Activated CD4-positive, alpha-beta memory T cell treated with anti-CD3 and anti-CD28 coated beads for 36 hours (primary cell): ENCODE measurements around the gene CUX1. TPM values are rescaled to one million over a fixed set of nuclear protein-coding genes. Genes with fewer than 3 reads are reported as not detected.
"Not testable (repeated sequence)": the region's sequence is repeated elsewhere in the genome, so short reads cannot be mapped to it uniquely, and the experiment has no call there.

Experiments
- CTCF ChIA-PET: fragments of 350-600 bp; sonication (Branson Sonifier 250); formaldehyde crosslinking; loops from one replicate; lab custom pipeline; 2021; ENCODE audit warnings: antibody characterized with exemption, inconsistent platforms; lab: Charles Lee
- POLR2A ChIA-PET: fragments of 350-600 bp; sonication (Branson Sonifier 250); formaldehyde crosslinking; loops from one replicate; lab custom pipeline; 2021; ENCODE audit warnings: antibody characterized with exemption; lab: Charles Lee
- DNase-seq: peaks from one replicate; pipeline ENCODE4 v3.0.0-alpha.2; 2020
- H3K27ac Mint-ChIP-seq: one replicate; pipeline ENCODE4 v1.8.0; 2021; ENCODE audit warnings: mixed read lengths
- H3K27me3 Mint-ChIP-seq: one replicate; pipeline ENCODE4 v1.8.0; 2021; ENCODE audit warnings: mixed read lengths
- H3K36me3 Mint-ChIP-seq: one replicate; pipeline ENCODE4 v1.8.0; 2021; ENCODE audit warnings: mixed read lengths
- H3K4me1 Mint-ChIP-seq: one replicate; pipeline ENCODE4 v1.8.0; 2021; ENCODE audit warnings: low read depth, mixed read lengths
- H3K4me3 Mint-ChIP-seq: one replicate; pipeline ENCODE4 v1.8.0; 2021; ENCODE audit warnings: mild to moderate bottlenecking, mixed read lengths
- H3K9me3 Mint-ChIP-seq: one replicate; pipeline ENCODE4 v1.8.0; 2021; ENCODE audit warnings: mixed read lengths
- intact Hi-C: fragments of 100-400 bp; cut with micrococcal nuclease; formaldehyde crosslinking; loops from one replicate; pipeline ENCODE4 v1.15.1; 2023
- total RNA-seq, 2 experiments: library from RNA; stranded (reverse); gene quantifications; one replicate each; pipeline ENCODE4 v1.2.3, GENCODE V29; 2021

Gene CUX1
- total RNA-seq, 2 experiments from 2014 or later, result 25.1 TPM

- Mint-ChIP-seq H3K4me3 (no peak overlapping the region), H3K27me3 (no peaks in the 10 kb centered on the region), H3K9me3 (no peaks in the 10 kb centered on the region), H3K36me3 (no peaks in the 10 kb centered on the region), H3K27ac (no peak overlapping the region), H3K4me1 (no peaks in the 10 kb centered on the region)
- ChIA-PET CTCF (no interaction called here), POLR2A (no interaction called here)
- intact Hi-C loops, result no loop called here
- DNase-seq, result no peak
Measured at GRCh38 chr7:102156867-102157266, 339.4 kb downstream of the CUX1 start.

- Mint-ChIP-seq H3K4me1 (no peaks in the 10 kb centered on the region), H3K36me3 (no peaks in the 10 kb centered on the region), H3K9me3 (no peaks in the 10 kb centered on the region), H3K27me3 (no peaks in the 10 kb centered on the region), H3K4me3 (no peak overlapping the region), H3K27ac (no peak overlapping the region)
- ChIA-PET CTCF (no interaction called here), POLR2A (no interaction called here)
- intact Hi-C loops, result no loop called here
- DNase-seq, result no peak
Measured at GRCh38 chr7:102165136-102165535, 347.7 kb downstream of the CUX1 start.

DNA sequence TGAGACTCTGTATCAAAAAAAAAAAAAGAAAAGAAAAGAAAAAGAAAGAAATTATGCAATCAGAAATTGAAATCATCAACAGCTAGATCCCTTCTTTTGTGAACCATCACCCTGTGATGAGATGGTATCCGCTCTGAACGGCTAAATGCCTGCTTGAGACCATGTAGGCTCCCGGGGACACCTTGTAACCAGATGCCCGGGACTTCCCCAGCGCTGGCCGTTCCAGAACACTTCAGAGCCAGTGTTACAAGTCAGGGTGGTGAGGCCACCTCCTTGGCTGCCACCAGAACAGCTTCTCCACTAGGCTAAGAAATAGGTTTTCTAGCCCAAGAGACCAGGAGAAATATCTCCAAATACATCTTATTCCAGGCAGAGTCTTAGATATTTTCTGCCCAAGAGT, 349.8 kb downstream of the CUX1 start:
- Mint-ChIP-seq H3K36me3 (no peaks in the 10 kb centered on the region), H3K4me3 (no peak overlapping the region), H3K4me1 (no peaks in the 10 kb centered on the region), H3K9me3 (no peaks in the 10 kb centered on the region), H3K27ac (no peak overlapping the region), H3K27me3 (no peaks in the 10 kb centered on the region)
- CTCF ChIA-PET, result no interaction called here
- no peak for DNase-seq
- POLR2A ChIA-PET, result no interaction called here
- intact Hi-C loops, result no loop called here

DNA sequence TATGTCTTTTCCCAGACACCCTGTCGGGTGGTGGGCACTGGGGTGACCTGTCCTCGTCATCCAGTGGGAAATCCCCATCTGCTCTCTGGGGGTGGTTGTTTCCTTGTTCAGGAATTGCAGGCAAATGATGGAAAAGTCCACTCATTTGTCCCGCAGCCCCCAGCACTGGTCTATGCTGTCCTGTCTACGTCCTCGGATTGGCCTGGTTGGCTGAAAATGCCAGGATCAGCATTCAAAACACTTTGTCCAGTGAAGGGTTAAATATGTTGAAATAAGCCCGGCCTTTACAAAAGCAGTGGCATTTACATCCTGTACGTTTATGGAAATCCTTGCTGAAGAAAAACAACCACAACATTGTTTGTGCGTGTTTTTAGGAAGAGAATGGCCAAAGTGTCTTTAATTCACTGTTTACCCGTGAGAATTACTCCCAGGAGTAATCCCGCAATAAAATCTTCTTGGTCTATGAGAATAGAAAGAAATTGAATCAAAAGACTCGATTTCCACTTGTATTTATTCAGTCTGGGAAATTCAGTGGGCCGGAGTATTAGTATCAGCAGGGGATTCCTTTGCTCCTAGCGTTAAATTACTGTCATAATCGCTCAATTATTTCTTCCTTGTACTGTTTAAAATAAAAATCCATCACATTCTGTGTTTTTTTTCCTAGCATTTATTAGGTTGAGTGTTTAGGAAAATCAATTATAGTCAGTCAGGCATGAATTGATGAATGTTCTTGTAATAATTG, 352.4 kb downstream of the CUX1 start:
- DNase-seq, result no peak
- no peaks in the 10 kb centered on the region for H3K4me1 Mint-ChIP-seq
- no peaks in the 10 kb centered on the region for H3K9me3 Mint-ChIP-seq
- intact Hi-C loops, result no loop called here
- ChIA-PET CTCF (no interaction called here), POLR2A (no interaction called here)
- no peaks in the 10 kb centered on the region for H3K36me3 Mint-ChIP-seq
- H3K27ac Mint-ChIP-seq, result no peak overlapping the region
- H3K27me3 Mint-ChIP-seq, result no peaks in the 10 kb centered on the region
- no peak overlapping the region for H3K4me3 Mint-ChIP-seq

DNA sequence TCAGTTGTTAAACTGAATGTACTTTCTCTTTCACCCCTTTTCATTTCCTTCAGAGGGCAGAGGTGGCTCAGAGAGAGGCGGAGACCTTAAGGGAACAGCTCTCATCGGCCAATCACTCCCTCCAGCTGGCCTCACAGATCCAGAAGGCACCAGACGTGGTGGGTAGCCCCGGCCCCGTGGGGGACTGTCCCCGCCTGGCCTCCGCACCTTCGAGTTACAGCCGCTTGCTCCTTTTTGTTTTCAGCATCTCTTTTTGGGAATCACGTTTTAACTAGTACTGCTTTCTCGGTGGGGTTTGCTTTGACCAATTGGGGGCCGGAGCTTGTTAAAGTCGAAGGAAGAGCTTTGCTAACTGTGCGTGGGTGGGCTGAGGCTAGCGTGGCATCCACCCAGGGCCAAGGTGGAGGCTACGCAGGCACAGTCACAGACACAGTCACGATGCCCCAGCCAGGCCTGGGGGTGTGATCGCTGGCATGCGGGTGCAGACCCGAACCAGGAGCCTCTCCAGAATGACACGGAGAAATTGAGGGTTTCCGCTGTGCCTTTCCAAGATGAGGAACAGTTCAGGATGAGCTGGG, 353.1 kb downstream of the CUX1 start:
- intact Hi-C loops, result no loop called here
- Mint-ChIP-seq H3K4me3 (no peak overlapping the region), H3K27me3 (no peaks in the 10 kb centered on the region), H3K27ac (no peak overlapping the region), H3K4me1 (no peaks in the 10 kb centered on the region), H3K9me3 (no peaks in the 10 kb centered on the region), H3K36me3 (no peaks in the 10 kb centered on the region)
- ChIA-PET CTCF (no interaction called here), POLR2A (no interaction called here)
- no peak for DNase-seq

DNA sequence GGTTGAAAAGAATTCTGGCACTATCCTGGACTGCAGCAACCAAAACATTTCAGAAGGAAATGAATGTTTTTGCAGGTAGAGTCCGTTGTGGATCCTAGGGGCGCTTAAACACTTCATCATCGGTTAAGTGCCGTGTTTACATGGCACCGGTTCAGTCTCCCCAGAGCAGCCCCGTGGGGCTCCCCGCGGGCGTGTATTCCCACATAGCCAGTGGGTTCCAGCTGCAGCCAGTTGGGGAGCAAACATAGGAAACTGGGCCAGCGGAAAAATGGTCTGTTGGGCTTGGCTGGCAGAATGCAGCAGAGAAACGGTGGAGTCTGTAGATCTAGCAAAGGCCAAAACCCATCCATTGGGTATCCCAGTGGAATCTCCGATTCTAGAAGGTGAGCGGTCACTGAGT, 356.2 kb downstream of the CUX1 start:
- peaks cover 2% of the 10 kb centered on the region for H3K36me3 Mint-ChIP-seq
- H3K4me3 Mint-ChIP-seq, result no peak overlapping the region
- DNase-seq, result no peak
- no peaks in the 10 kb centered on the region for H3K27me3 Mint-ChIP-seq
- POLR2A ChIA-PET, result no interaction called here
- H3K4me1 Mint-ChIP-seq, result no peaks in the 10 kb centered on the region
- no peak overlapping the region for H3K27ac Mint-ChIP-seq
- no peaks in the 10 kb centered on the region for H3K9me3 Mint-ChIP-seq
- CTCF ChIA-PET, result no interaction called here
- intact Hi-C loops, result no loop called here

GRCh38 chr7:102175423-102176170, 358.2 kb downstream of the CUX1 start:
- DNase-seq, result no peak
- intact Hi-C loops, result no loop called here
- Mint-ChIP-seq H3K27me3 (no peaks in the 10 kb centered on the region), H3K9me3 (no peaks in the 10 kb centered on the region), H3K27ac (no peak overlapping the region), H3K4me3 (no peak overlapping the region), H3K4me1 (no peaks in the 10 kb centered on the region), H3K36me3 (peaks cover 5% of the 10 kb centered on the region)
- POLR2A ChIA-PET, result no interaction called here
- CTCF ChIA-PET, result no interaction called here

GRCh38 chr7:102178410-102178809, 361.0 kb downstream of the CUX1 start:
- POLR2A ChIA-PET, result no interaction called here
- Mint-ChIP-seq H3K4me1 (no peaks in the 10 kb centered on the region), H3K9me3 (no peaks in the 10 kb centered on the region), H3K36me3 (peaks cover 8% of the 10 kb centered on the region), H3K4me3 (no peak overlapping the region), H3K27ac (no peak overlapping the region), H3K27me3 (no peaks in the 10 kb centered on the region)
- intact Hi-C loops, result no loop called here
- DNase-seq, result no peak
- CTCF ChIA-PET, result no interaction called here

GRCh38 chr7:102180727-102181126, 363.3 kb downstream of the CUX1 start:
- no peaks in the 10 kb centered on the region for H3K4me1 Mint-ChIP-seq
- intact Hi-C loops, result no loop called here

DNA sequence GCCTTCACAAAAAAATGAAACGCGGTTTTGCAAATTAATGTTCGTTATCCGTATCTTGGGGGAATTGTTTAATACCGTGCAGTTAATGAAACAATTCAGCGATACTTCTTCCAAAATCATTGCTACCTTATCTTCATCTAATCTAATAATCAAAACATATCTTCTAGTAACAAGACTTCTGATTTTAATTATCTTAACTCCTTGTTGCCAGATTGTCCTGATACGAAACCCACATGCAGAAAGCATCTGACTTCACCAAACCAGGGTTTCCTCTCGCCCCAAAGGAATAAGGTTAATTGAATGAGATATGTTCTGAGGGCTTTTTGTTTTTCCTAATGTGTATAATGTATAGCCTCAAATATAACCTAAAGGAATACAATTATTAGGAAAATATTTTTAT, 364.1 kb downstream of the CUX1 start:
- CTCF ChIA-PET, result no interaction called here
- POLR2A ChIA-PET, result no interaction called here
- intact Hi-C loops, result no loop called here
- Mint-ChIP-seq H3K36me3 (peaks cover 8% of the 10 kb centered on the region), H3K27me3 (no peaks in the 10 kb centered on the region), H3K4me1 (no peaks in the 10 kb centered on the region), H3K4me3 (no peak overlapping the region), H3K27ac (no peak overlapping the region), H3K9me3 (no peaks in the 10 kb centered on the region)
- no peak for DNase-seq

More at GRCh38 chr7:102180727-102181126, 363.3 kb downstream of the CUX1 start:
- no peaks in the 10 kb centered on the region for H3K27me3 Mint-ChIP-seq
- H3K27ac Mint-ChIP-seq, result no peak overlapping the region
- ChIA-PET POLR2A (no interaction called here), CTCF (no interaction called here)
- H3K36me3 Mint-ChIP-seq, result peaks cover 8% of the 10 kb centered on the region
- H3K9me3 Mint-ChIP-seq, result no peaks in the 10 kb centered on the region
- DNase-seq, result no peak
- H3K4me3 Mint-ChIP-seq, result no peak overlapping the region

DNA sequence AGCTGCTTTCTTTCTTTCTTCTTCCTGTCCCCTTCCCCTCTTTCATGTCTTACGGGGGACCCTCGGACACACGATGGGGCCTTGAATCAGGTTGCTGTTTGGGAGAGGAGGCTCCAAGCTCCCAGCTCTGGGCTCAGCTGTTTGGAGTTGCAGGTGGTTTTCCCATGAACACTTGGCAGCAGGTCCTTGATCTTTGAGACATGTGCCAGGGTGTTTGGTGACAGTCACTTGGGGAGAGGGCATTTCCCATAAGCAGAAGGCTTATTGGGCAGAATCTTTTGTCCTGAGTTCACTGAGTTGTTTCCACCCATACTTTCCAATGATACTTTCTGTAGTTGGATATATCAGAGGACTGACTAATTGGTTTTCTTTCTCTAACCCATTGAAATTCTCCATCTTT, 364.6 kb downstream of the CUX1 start:
- Mint-ChIP-seq H3K27me3 (no peaks in the 10 kb centered on the region), H3K4me1 (no peaks in the 10 kb centered on the region), H3K36me3 (peaks cover 8% of the 10 kb centered on the region), H3K9me3 (no peaks in the 10 kb centered on the region), H3K4me3 (no peak overlapping the region), H3K27ac (no peak overlapping the region)
- intact Hi-C loops, result no loop called here
- no peak for DNase-seq
- ChIA-PET POLR2A (no interaction called here), CTCF (no interaction called here)

DNA sequence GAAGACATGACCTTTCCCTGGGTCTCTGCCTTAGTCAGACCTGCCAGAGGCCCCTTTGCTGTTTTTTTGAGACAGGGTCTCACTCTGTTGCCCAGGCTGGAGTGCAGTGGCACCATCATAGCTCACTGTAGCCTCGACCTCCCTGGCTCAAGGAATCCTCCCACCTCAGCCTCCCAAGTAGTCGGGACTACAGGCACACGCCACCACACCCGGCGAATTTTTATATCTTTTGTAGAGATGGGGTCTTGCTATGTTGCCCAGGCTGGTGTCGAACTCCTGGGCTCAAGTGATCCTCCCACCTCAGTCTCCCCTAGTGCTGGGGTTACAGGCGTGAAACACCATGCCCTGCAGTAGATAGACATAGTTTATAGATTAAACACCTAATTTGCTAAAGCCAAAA, 366.4 kb downstream of the CUX1 start:
- H3K36me3 Mint-ChIP-seq, DNase-seq, intact Hi-C loops, CTCF ChIA-PET, H3K4me3 Mint-ChIP-seq, H3K9me3 Mint-ChIP-seq, H3K27me3 Mint-ChIP-seq, H3K4me1 Mint-ChIP-seq, H3K27ac Mint-ChIP-seq, POLR2A ChIA-PET: not testable (repeated sequence)
